ENCODE data around the gene LRP6. TPM values are rescaled to one million over a fixed set of nuclear protein-coding genes. Genes with fewer than 3 reads are reported as not detected.

The LRP6 gene
- total and polyA plus RNA-seq, 2 of the 8 experiments (the other 6 are each of a cell fraction or from before 2014, with no cell fraction given): 53.6 to 73.2 TPM

GRCh38 chr12:12190087-12190809, 76.6 kb downstream of the LRP6 start (continued):
- TF ChIP-seq KDM4A (IDR thresholded peaks at IDR 0.05; ENCODE audit: low read depth, low read length, severe bottlenecking) (no peak), FOSL1 (IDR thresholded peaks at IDR 0.05; ENCODE audit: insufficient read depth, low read depth, low read length) (no peak), CHD1 (IDR thresholded peaks at IDR 0.05; ENCODE audit: low read depth, low read length) (no peak), CHD7 (IDR thresholded peaks at IDR 0.05; ENCODE audit: insufficient replicate concordance, low read length) (no peak)

All from H1 (cell line).